Measurements from ENCODE around the gene MEP1A.

GRCh38 chr6:46796848-46797580, 3.8 kb downstream of the MEP1A start:
- TF ChIP-seq, protein P1, sequence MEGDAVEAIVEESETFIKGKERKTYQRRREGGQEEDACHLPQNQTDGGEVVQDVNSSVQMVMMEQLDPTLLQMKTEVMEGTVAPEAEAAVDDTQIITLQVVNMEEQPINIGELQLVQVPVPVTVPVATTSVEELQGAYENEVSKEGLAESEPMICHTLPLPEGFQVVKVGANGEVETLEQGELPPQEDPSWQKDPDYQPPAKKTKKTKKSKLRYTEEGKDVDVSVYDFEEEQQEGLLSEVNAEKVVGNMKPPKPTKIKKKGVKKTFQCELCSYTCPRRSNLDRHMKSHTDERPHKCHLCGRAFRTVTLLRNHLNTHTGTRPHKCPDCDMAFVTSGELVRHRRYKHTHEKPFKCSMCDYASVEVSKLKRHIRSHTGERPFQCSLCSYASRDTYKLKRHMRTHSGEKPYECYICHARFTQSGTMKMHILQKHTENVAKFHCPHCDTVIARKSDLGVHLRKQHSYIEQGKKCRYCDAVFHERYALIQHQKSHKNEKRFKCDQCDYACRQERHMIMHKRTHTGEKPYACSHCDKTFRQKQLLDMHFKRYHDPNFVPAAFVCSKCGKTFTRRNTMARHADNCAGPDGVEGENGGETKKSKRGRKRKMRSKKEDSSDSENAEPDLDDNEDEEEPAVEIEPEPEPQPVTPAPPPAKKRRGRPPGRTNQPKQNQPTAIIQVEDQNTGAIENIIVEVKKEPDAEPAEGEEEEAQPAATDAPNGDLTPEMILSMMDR (IDR thresholded peaks at IDR 0.05) = no peak
- TF ChIP-seq POLR2A (IDR thresholded peaks at IDR 0.05; ENCODE audit: low read depth) (no peak), POLR2AphosphoS5 (IDR thresholded peaks at IDR 0.05) (no peak)

All from esophagus muscularis mucosa (tissue), 3 donors.